H1 (cell line): ENCODE data around the gene SND1. TPM values are rescaled to one million over a fixed set of nuclear protein-coding genes. Genes with fewer than 3 reads are reported as not detected.

ENCODE experiments used
- ASH2L ChIP-seq: fragments of 200-600, 300-600 bp; sonication (generic); IDR thresholded peaks from one replicate; pipeline ENCODE4 v1.7.1; 2017; ENCODE audit warnings: low read length
- CBX5 ChIP-seq: fragments of 300-800, 300-1000 bp; sonication (generic); IDR thresholded peaks from 2 replicates; pipeline ENCODE4 v1.7.1; 2016; ENCODE audit warnings: antibody characterized with exemption, low read length, low read depth
- CHD1 ChIP-seq: IDR thresholded peaks from 2 replicates; pipeline ENCODE4 v1.6.1; 2012; ENCODE audit warnings: low read depth, low read length, improper control_type of control experiment
- CHD7 ChIP-seq: fragments of 300-600 bp; sonication (generic); IDR thresholded peaks from 2 replicates; pipeline ENCODE4 v1.7.1; 2012; ENCODE audit warnings: low read length, moderate library complexity, mild to moderate bottlenecking, inconsistent platforms; ENCODE audit not compliant: insufficient replicate concordance
- E2F6 ChIP-seq: IDR thresholded peaks from 2 replicates; pipeline ENCODE4 v1.6.1; 2012; ENCODE audit warnings: inconsistent platforms
- EZH2 ChIP-seq: fragments of 200-600 bp; sonication (generic); IDR thresholded peaks from 2 replicates; pipeline ENCODE4 v1.7.1; 2012; ENCODE audit warnings: low read depth, mild to moderate bottlenecking, moderate library complexity, low read length, inconsistent platforms; ENCODE audit not compliant: severe bottlenecking
- GTF2F1 ChIP-seq: IDR thresholded peaks from 2 replicates; pipeline ENCODE4 v1.6.1; 2012; ENCODE audit warnings: low read depth, low read length, improper control_type of control experiment, borderline replicate concordance
- KDM4A ChIP-seq: IDR thresholded peaks from one replicate; pipeline ENCODE4 v1.7.1; 2012; ENCODE audit warnings: low read depth, mild to moderate bottlenecking, moderate library complexity, low read length, inconsistent platforms; ENCODE audit not compliant: severe bottlenecking
- MAFK ChIP-seq: IDR thresholded peaks from 2 replicates; pipeline ENCODE4 v1.6.1; 2012; ENCODE audit warnings: low read depth, mild to moderate bottlenecking, improper control_type of control experiment, low read length
- MAX ChIP-seq: IDR thresholded peaks from 2 replicates; pipeline ENCODE4 v1.6.1; 2012; ENCODE audit warnings: inconsistent platforms
- SRF ChIP-seq: IDR thresholded peaks from 2 replicates; pipeline ENCODE4 v1.6.1; 2011; ENCODE audit warnings: mild to moderate bottlenecking, low read depth, low read length, moderate library complexity
- TAF1 ChIP-seq: IDR thresholded peaks from 2 replicates; pipeline ENCODE4 v1.6.1; 2011; ENCODE audit warnings: mild to moderate bottlenecking, low read depth, low read length
- polyA plus RNA-seq, 7 experiments: library from polyadenylated mRNA; depleted of rRNA in 3 of 7; stranded (reverse) in 5 of 7; unstranded in 2 of 7; fragments of >200 nt in 5 of 7; fragments of 200-250 nt in 2 of 7; gene quantifications; 1 replicate in 5 of 7; 2 replicates in 1 of 7; 4 replicates in 1 of 7; pipeline versions ENCODE4 v1.2.1 to v1.2.3, GENCODE V29; 2011 to 2013; ENCODE audit warnings: missing spikeins in 2 of 7, mixed read lengths in 2 of 7
- total RNA-seq: library from RNA; stranded (reverse); fragmentation: NEBNext Ultra II Directional; extraction: Animal tissue kit (Norgen Biotek cat#: 25700); gene quantifications from 2 replicates; pipeline ENCODE4 v1.2.1, GENCODE V29; 2021

Gene SND1
- total and polyA plus RNA-seq, 2 of the 8 experiments (the other 6 are each of a cell fraction or from before 2014, with no cell fraction given) = 122 to 290 TPM

- TF ChIP-seq CHD7 (no peak), MAFK (no peak), MAX (no peak), GTF2F1 (no peak), SRF (no peak), CHD1 (no peak), EZH2 (no peak), KDM4A (no peak), E2F6 (no peak), CBX5 (no peak), ASH2L (no peak), TAF1 (no peak)
Observed at GRCh38 chr7:128139406-128139805, 487.4 kb downstream of the SND1 start (continued).
